Measurements from ENCODE around the gene PKN3.
A peak's percentile ranks its signal among the peaks of the same experiment; 100 is the strongest.

DNA sequence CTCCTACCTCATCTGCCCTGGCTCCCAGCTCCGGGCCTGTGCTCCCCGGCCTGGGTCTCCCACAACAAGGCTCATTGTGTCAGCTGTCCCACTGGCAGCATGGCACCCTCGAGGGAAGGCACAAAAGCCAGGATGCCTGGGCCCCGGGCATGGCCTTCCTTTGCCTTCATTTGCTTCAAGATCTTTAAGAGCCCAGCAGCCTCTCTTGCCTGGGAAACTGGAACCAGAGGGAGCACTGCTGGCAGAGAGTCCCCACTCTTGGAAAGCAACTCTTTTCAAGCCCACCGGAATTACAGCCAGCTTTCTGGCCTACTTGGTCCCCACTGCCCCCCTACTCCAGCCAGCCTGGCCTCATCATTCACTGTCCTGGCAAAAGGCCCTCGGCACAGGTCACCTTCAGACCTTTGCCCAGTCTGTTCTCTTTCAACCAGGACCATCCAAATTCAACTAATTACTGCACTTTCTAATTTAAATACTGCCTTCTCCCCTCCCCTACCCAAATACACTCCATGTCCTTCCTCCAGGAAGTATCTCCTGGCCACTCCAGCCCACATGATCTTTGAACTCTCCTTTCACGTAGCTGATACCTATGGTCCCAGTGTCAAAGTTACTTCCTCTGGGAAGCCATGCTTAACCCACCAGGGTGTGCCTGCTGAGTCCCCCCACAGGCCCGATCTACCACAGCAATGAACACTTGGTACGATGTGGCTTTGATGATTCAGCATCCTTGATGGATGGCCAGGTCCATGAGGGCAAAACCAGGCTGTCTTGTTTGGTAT lies 60.6 kb downstream of the PKN3 start:
- TF ChIP-seq YY1 (IDR thresholded peaks at IDR 0.05) (peak; percentile 96), SP1 (IDR thresholded peaks at IDR 0.05) (peak; percentile 94), EGR1 (IDR thresholded peaks at IDR 0.05; ENCODE audit: low read depth in 2 of 2) (peak; percentile 51 to 84), FOXA1 (IDR thresholded peaks at IDR 0.05) (peak; percentile 45), TAF1 (conservative IDR thresholded peaks at IDR 0.05) (peak; percentile 41), GABPA (IDR thresholded peaks at IDR 0.05 in 1 of 2, conservative IDR thresholded peaks at IDR 0.05 in 1 of 2) (peak; percentile 24 to 81), RAD21 (IDR thresholded peaks at IDR 0.05) (peak; percentile 1 to 37)
- TF ChIP-seq, protein P1, sequence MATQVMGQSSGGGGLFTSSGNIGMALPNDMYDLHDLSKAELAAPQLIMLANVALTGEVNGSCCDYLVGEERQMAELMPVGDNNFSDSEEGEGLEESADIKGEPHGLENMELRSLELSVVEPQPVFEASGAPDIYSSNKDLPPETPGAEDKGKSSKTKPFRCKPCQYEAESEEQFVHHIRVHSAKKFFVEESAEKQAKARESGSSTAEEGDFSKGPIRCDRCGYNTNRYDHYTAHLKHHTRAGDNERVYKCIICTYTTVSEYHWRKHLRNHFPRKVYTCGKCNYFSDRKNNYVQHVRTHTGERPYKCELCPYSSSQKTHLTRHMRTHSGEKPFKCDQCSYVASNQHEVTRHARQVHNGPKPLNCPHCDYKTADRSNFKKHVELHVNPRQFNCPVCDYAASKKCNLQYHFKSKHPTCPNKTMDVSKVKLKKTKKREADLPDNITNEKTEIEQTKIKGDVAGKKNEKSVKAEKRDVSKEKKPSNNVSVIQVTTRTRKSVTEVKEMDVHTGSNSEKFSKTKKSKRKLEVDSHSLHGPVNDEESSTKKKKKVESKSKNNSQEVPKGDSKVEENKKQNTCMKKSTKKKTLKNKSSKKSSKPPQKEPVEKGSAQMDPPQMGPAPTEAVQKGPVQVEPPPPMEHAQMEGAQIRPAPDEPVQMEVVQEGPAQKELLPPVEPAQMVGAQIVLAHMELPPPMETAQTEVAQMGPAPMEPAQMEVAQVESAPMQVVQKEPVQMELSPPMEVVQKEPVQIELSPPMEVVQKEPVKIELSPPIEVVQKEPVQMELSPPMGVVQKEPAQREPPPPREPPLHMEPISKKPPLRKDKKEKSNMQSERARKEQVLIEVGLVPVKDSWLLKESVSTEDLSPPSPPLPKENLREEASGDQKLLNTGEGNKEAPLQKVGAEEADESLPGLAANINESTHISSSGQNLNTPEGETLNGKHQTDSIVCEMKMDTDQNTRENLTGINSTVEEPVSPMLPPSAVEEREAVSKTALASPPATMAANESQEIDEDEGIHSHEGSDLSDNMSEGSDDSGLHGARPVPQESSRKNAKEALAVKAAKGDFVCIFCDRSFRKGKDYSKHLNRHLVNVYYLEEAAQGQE (IDR thresholded peaks at IDR 0.05): peak; percentile 88
- TF ChIP-seq, protein P2, sequence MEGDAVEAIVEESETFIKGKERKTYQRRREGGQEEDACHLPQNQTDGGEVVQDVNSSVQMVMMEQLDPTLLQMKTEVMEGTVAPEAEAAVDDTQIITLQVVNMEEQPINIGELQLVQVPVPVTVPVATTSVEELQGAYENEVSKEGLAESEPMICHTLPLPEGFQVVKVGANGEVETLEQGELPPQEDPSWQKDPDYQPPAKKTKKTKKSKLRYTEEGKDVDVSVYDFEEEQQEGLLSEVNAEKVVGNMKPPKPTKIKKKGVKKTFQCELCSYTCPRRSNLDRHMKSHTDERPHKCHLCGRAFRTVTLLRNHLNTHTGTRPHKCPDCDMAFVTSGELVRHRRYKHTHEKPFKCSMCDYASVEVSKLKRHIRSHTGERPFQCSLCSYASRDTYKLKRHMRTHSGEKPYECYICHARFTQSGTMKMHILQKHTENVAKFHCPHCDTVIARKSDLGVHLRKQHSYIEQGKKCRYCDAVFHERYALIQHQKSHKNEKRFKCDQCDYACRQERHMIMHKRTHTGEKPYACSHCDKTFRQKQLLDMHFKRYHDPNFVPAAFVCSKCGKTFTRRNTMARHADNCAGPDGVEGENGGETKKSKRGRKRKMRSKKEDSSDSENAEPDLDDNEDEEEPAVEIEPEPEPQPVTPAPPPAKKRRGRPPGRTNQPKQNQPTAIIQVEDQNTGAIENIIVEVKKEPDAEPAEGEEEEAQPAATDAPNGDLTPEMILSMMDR (IDR thresholded peaks at IDR 0.05; ENCODE audit: low read depth, low read length, missing input control): no peak
- TF ChIP-seq, protein P3, sequence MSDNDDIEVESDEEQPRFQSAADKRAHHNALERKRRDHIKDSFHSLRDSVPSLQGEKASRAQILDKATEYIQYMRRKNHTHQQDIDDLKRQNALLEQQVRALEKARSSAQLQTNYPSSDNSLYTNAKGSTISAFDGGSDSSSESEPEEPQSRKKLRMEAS (IDR thresholded peaks at IDR 0.05): peak; percentile 94

Measured in liver (tissue), 3 donors.